ENCODE measurements around the gene KIF9.
"Not testable (repeated sequence)": the region's sequence is repeated elsewhere in the genome, so short reads cannot be mapped to it uniquely, and the experiment has no call there.

The KIF9 gene

DNA sequence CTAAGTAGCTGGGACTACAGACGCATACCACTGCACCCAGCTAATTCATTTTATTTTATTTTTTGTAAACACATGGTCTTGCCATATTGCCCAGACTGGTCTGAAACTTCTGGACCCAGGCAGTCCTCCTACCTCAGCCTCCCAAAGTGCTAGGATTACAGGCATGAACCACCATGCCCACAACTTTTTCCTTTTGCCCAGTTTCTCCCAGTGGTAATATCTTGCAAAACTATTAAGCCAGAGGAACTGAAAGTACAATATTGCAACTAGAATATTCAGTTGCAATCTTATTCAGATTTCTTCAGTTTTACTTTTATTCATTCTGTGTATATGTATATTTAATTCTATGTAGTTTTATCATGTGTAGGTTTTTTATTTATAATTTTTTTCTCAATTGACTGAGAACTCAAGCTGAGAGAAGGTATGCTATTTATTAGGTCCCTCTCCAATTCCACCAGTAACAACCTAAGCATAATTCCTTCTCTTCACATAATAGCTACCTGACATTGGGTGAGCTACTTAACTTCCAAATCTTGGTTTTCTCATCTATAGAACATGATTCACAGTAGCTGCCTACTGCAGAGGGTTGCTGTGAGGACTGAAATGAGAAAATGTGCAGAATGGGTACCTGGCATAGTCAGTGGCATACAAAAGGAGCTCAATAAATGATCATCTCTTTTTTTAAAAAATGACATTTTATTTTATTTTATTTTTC, 30.9 kb upstream of the KIF9 start:
- DNase-seq = no peak
- H3K27me3 ChIP-seq (replicated peaks; ENCODE audit: control insufficient read depth, insufficient read depth, low read length, poor library complexity, severe bottlenecking) = no peaks in the 10 kb centered on the region
- no peaks in the 10 kb centered on the region for H3K36me3 ChIP-seq (ENCODE audit: control insufficient read depth, insufficient read depth, low read length)
- no peak overlapping the region for H3K4me3 ChIP-seq (ENCODE audit: insufficient read depth, low read depth, low read length, poor library complexity, severe bottlenecking)
- no peaks in the 10 kb centered on the region for H3K9me3 ChIP-seq (ENCODE audit: control insufficient read depth, low read length)
- H3K4me1 ChIP-seq (ENCODE audit: control insufficient read depth, insufficient read depth, low read length, poor library complexity, severe bottlenecking) = no peaks in the 10 kb centered on the region
- H3K27ac ChIP-seq (ENCODE audit: insufficient read depth, low read length, poor library complexity, severe bottlenecking) = no peak overlapping the region

DNA sequence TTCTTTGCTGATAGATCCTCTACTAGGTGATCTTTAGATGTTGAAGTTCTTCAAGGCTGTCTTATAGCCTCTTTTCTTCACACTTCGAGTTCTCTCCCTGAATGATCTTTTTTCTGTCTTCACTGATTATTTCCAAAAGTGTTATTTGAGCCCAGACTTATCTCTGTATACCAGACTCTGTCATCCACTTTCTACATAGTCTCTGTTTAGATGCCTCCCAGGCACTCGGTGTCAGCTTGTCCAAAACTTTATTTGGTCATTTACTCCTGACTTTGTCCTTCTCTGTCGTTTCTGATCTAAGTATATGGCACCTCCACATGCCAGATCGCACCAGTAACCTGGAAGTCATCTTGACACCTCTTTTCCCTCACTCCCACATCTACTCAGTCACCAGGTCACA, 27.8 kb upstream of the KIF9 start:
- Histone ChIP-seq H3K9me3 (ENCODE audit: control insufficient read depth, low read length) (no peaks in the 10 kb centered on the region), H3K27me3 (replicated peaks; ENCODE audit: control insufficient read depth, insufficient read depth, low read length, poor library complexity, severe bottlenecking) (no peaks in the 10 kb centered on the region), H3K4me1 (ENCODE audit: control insufficient read depth, insufficient read depth, low read length, poor library complexity, severe bottlenecking) (no peaks in the 10 kb centered on the region), H3K27ac (ENCODE audit: insufficient read depth, low read length, poor library complexity, severe bottlenecking) (no peak overlapping the region), H3K4me3 (ENCODE audit: insufficient read depth, low read depth, low read length, poor library complexity, severe bottlenecking) (no peak overlapping the region), H3K36me3 (ENCODE audit: control insufficient read depth, insufficient read depth, low read length) (no peaks in the 10 kb centered on the region)
- DNase-seq = no peak

DNA sequence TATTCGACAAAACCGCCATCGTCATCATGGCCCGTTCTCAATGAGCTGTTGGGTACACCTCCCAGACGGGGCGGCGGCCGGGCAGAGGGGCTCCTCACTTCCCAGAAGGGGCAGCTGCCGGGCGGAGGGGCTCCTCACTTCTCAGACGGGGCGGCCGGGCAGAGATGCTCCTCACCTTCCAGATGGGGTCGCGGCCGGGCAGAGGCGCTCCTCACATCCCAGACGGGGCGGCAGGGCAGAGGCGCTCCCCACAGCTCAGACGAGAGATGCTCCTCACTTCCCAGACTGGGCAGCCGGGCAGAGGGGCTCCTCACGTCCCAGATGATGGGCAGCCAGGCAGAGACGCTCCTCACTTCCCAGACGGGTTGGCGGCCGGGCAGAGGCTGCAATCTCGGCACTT, 26.6 kb upstream of the KIF9 start:
- H3K27me3 ChIP-seq (replicated peaks; ENCODE audit: control insufficient read depth, insufficient read depth, low read length, poor library complexity, severe bottlenecking); H3K4me3 ChIP-seq (ENCODE audit: insufficient read depth, low read depth, low read length, poor library complexity, severe bottlenecking); H3K4me1 ChIP-seq (ENCODE audit: control insufficient read depth, insufficient read depth, low read length, poor library complexity, severe bottlenecking); H3K36me3 ChIP-seq (ENCODE audit: control insufficient read depth, insufficient read depth, low read length); H3K9me3 ChIP-seq (ENCODE audit: control insufficient read depth, low read length); H3K27ac ChIP-seq (ENCODE audit: insufficient read depth, low read length, poor library complexity, severe bottlenecking); DNase-seq: not testable (repeated sequence)

DNA sequence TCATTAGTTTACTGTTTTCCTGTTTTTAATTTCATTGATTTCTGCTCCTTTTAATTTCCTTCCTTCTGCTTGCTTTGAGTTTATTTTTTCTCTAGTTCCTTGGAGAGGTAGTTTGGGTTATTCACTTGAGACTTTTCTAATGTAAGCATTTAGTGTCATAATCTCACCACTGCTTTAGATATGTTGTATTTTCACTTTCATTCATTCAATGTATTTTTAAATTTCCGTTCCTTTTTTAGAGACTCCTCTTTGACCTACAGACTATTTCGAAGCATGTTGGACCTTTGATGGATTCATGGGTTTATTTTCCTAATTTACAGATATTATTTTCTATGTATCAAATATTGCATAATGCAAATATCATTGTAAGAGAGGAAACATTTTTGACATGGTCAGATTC, 23.4 kb upstream of the KIF9 start:
- Histone ChIP-seq H3K36me3 (ENCODE audit: control insufficient read depth, insufficient read depth, low read length) (peaks cover 6% of the 10 kb centered on the region), H3K9me3 (ENCODE audit: control insufficient read depth, low read length) (no peaks in the 10 kb centered on the region), H3K27me3 (replicated peaks; ENCODE audit: control insufficient read depth, insufficient read depth, low read length, poor library complexity, severe bottlenecking) (no peaks in the 10 kb centered on the region), H3K4me3 (ENCODE audit: insufficient read depth, low read depth, low read length, poor library complexity, severe bottlenecking) (no peak overlapping the region), H3K27ac (ENCODE audit: insufficient read depth, low read length, poor library complexity, severe bottlenecking) (no peak overlapping the region), H3K4me1 (ENCODE audit: control insufficient read depth, insufficient read depth, low read length, poor library complexity, severe bottlenecking) (no peaks in the 10 kb centered on the region)
- no peak for DNase-seq

DNA sequence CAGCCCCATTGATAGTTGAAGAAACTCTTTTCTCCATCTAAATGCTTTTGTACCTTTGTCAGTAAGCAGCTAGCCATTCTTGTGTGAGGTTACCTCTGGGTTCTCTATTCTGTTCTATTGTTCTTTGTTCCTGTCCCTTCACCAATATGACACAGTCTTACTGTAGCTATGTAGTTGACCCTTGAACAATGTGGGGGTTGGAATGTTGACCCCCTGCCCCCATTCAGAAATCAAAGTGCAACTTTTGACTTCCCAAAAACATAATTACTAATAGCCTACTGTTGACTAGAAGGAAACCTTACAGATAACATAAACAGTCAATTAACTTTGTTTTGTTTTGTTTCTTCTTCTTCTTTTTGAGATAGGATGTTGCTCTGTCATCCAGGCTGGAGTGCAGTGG, 18.9 kb upstream of the KIF9 start:
- Histone ChIP-seq H3K9me3 (ENCODE audit: control insufficient read depth, low read length) (no peaks in the 10 kb centered on the region), H3K36me3 (ENCODE audit: control insufficient read depth, insufficient read depth, low read length) (peaks cover 11% of the 10 kb centered on the region), H3K4me1 (ENCODE audit: control insufficient read depth, insufficient read depth, low read length, poor library complexity, severe bottlenecking) (no peaks in the 10 kb centered on the region), H3K4me3 (ENCODE audit: insufficient read depth, low read depth, low read length, poor library complexity, severe bottlenecking) (no peak overlapping the region), H3K27me3 (replicated peaks; ENCODE audit: control insufficient read depth, insufficient read depth, low read length, poor library complexity, severe bottlenecking) (no peaks in the 10 kb centered on the region), H3K27ac (ENCODE audit: insufficient read depth, low read length, poor library complexity, severe bottlenecking) (no peak overlapping the region)
- DNase-seq = no peak

DNA sequence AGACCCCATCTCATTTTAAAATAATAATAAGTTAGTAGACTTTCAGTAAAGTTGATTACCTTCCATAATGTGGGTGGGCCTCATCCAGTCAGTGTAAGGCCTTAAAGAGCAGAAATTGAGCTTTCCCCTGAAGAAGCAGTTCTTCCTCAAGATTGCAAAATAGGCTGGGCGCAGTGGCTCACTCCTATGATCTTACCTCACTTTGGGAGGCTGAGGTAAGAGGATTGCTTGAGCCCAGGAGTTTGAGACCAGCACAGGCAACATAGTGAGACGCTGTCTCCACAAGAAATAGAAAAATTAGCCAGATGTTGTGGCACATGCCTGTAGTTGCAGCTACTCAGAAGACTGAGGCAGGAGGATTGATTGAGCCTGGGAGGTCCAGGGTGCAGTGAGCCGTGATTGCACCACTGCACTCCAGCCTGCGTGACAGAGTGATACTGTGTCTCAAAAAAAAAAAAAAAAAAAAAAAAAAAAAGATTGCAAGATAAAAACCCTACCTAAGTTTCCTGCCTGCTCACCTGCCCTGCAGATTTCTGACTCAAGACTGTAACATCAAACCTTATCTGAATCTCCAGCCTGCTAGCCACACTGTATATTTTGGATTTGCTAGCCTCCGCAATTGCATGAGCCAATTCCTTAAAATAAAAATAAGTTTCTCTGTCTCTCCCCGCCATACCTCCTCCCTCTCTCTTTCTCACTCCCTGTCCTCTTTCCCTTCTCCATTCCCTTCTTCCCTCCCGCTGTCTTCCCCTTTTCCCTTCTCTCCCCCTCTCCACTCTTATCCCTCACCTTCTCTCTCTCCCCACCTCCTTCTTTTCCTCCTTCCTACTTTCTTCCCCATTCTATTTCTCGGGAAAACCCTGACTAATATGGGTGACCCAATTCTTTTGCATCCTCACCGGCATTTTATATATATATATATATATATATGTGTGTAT, 17.1 kb upstream of the KIF9 start:
- Histone ChIP-seq H3K4me3 (ENCODE audit: insufficient read depth, low read depth, low read length, poor library complexity, severe bottlenecking) (no peak overlapping the region), H3K36me3 (ENCODE audit: control insufficient read depth, insufficient read depth, low read length) (peaks cover 11% of the 10 kb centered on the region), H3K27ac (ENCODE audit: insufficient read depth, low read length, poor library complexity, severe bottlenecking) (no peak overlapping the region), H3K4me1 (ENCODE audit: control insufficient read depth, insufficient read depth, low read length, poor library complexity, severe bottlenecking) (no peaks in the 10 kb centered on the region), H3K9me3 (ENCODE audit: control insufficient read depth, low read length) (no peaks in the 10 kb centered on the region), H3K27me3 (replicated peaks; ENCODE audit: control insufficient read depth, insufficient read depth, low read length, poor library complexity, severe bottlenecking) (no peaks in the 10 kb centered on the region)
- DNase-seq = no peak

DNA sequence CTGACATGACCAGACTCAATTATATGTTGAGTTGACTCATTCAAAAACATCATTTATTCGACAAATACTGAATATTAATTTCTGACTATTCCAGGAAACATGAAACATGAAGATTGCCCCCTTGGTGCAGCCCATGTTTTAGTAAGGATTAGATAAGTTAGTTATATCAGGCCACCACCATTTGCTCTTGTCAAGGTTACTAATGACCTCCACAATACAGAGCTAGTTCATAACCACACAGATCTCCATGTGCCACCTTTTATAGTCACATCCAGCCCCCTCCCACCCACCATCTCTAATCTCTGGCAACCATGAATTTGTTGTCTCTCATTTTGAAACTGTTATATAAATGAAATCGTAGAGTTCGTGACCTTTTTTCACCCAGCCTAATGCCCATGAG, 15.8 kb upstream of the KIF9 start:
- Histone ChIP-seq H3K36me3 (ENCODE audit: control insufficient read depth, insufficient read depth, low read length) (peaks cover 11% of the 10 kb centered on the region), H3K4me1 (ENCODE audit: control insufficient read depth, insufficient read depth, low read length, poor library complexity, severe bottlenecking) (no peaks in the 10 kb centered on the region), H3K4me3 (ENCODE audit: insufficient read depth, low read depth, low read length, poor library complexity, severe bottlenecking) (no peak overlapping the region), H3K27ac (ENCODE audit: insufficient read depth, low read length, poor library complexity, severe bottlenecking) (no peak overlapping the region), H3K27me3 (replicated peaks; ENCODE audit: control insufficient read depth, insufficient read depth, low read length, poor library complexity, severe bottlenecking) (no peaks in the 10 kb centered on the region), H3K9me3 (ENCODE audit: control insufficient read depth, low read length) (no peaks in the 10 kb centered on the region)
- DNase-seq = no peak

DNA sequence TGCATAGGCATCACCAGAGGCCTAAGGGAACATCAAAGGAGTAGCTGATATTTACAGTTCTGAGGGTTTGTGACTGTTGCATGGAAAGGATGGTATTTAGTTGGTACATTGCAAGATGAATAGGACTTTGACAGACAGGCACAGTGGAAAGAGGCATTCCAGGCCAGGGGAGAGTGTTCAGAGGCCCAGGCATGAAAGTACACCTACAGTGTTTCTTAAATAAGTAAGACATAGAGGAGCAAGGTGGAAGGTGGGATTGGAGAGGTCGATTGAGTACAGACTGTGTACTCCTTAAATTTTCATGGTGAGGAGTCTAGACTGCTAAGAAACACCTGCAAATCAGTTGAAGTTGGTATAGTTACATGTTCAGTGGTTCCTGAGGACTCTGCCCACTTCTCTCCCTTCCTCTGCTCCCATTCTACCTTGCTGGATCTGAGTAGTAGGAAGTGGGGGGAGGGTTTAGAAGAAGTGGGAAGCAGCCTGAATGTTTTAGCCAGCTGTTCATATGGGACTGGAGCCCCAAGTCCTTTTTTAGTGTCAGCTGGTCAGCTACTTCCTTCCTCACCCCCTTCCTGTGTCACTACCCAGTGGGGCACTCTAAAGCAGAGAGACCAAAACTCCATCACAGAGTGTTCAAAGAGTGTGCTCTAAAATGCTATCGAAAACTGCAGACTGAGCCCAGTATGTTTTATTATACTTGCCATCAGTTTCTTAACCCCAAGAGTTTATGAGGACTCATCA, 14.1 kb upstream of the KIF9 start:
- DNase-seq = no peak
- Histone ChIP-seq H3K9me3 (ENCODE audit: control insufficient read depth, low read length) (no peaks in the 10 kb centered on the region), H3K27me3 (replicated peaks; ENCODE audit: control insufficient read depth, insufficient read depth, low read length, poor library complexity, severe bottlenecking) (no peaks in the 10 kb centered on the region), H3K4me1 (ENCODE audit: control insufficient read depth, insufficient read depth, low read length, poor library complexity, severe bottlenecking) (no peaks in the 10 kb centered on the region), H3K36me3 (ENCODE audit: control insufficient read depth, insufficient read depth, low read length) (peaks cover 9% of the 10 kb centered on the region), H3K27ac (ENCODE audit: insufficient read depth, low read length, poor library complexity, severe bottlenecking) (no peak overlapping the region), H3K4me3 (ENCODE audit: insufficient read depth, low read depth, low read length, poor library complexity, severe bottlenecking) (no peak overlapping the region)

DNA sequence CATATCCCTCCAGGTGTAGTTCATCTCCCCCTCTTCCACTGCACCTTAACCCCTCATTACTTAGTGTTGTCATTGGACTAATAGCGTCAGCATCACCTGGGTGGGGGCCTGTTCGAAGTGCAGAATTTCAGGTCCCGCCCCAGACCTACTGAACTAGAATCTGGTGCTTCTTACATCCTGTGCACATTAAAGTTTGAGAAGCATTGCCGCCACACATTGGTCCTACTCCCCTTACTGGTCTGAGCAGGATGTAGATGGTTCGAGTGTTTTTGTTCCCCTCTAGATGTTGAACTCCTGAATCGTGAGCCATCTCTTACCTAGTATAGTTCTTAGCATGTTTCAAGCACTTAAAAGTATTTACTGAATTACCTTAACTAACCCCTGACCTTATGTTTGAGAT, 13.4 kb upstream of the KIF9 start:
- Histone ChIP-seq H3K4me3 (ENCODE audit: insufficient read depth, low read depth, low read length, poor library complexity, severe bottlenecking) (no peak overlapping the region), H3K36me3 (ENCODE audit: control insufficient read depth, insufficient read depth, low read length) (peaks cover 7% of the 10 kb centered on the region), H3K9me3 (ENCODE audit: control insufficient read depth, low read length) (no peaks in the 10 kb centered on the region), H3K27ac (ENCODE audit: insufficient read depth, low read length, poor library complexity, severe bottlenecking) (no peak overlapping the region), H3K27me3 (replicated peaks; ENCODE audit: control insufficient read depth, insufficient read depth, low read length, poor library complexity, severe bottlenecking) (no peaks in the 10 kb centered on the region), H3K4me1 (ENCODE audit: control insufficient read depth, insufficient read depth, low read length, poor library complexity, severe bottlenecking) (no peaks in the 10 kb centered on the region)
- no peak for DNase-seq

DNA sequence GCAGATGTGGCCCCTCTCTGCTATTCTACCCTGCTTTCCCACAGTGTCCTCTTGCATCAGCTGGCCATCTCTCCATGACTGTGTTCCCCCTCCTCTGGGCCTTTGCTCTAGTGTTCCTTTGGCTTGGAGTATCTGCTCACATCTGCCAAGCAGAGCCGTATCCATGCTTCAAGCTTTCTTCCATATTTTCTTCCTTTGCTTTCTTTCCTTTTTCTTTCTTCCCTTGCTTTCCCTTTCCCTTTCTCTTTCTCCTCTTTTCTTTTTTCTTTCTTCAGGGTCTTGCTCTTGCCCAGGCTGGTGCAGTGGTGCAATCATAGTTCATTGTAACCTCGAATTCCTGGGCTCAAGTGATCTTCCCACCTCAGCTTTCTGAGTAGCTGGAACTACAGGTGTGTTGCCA, 12.7 kb upstream of the KIF9 start:
- Histone ChIP-seq H3K9me3 (ENCODE audit: control insufficient read depth, low read length) (no peaks in the 10 kb centered on the region), H3K27ac (ENCODE audit: insufficient read depth, low read length, poor library complexity, severe bottlenecking) (no peak overlapping the region), H3K4me1 (ENCODE audit: control insufficient read depth, insufficient read depth, low read length, poor library complexity, severe bottlenecking) (no peaks in the 10 kb centered on the region), H3K36me3 (ENCODE audit: control insufficient read depth, insufficient read depth, low read length) (peaks cover 13% of the 10 kb centered on the region), H3K4me3 (ENCODE audit: insufficient read depth, low read depth, low read length, poor library complexity, severe bottlenecking) (no peak overlapping the region), H3K27me3 (replicated peaks; ENCODE audit: control insufficient read depth, insufficient read depth, low read length, poor library complexity, severe bottlenecking) (no peaks in the 10 kb centered on the region)
- no peak for DNase-seq

Measured in effector memory CD4-positive, alpha-beta T cell (primary cell).